ENCODE data around the gene SHLD1. TPM values are rescaled to one million over a fixed set of nuclear protein-coding genes. Genes with fewer than 3 reads are reported as not detected.

Gene SHLD1
- total RNA-seq, 1 donor from 2014 or later: 6.2 TPM

- DNase-seq: no peak
These were observed 71.5 kb downstream of the SHLD1 start for GRCh38 chr20:5821627-5822215.

- DNase-seq: no peak
These were observed 72.4 kb downstream of the SHLD1 start for GRCh38 chr20:5822569-5822968.

GRCh38 chr20:5825130-5825719 is 75.0 kb downstream of the SHLD1 start:
- DNase-seq: no peak

GRCh38 chr20:5827098-5827853 is 77.1 kb downstream of the SHLD1 start:
- DNase-seq: no peak

- no peak for DNase-seq
These were observed 77.7 kb downstream of the SHLD1 start for GRCh38 chr20:5827861-5828260.

GRCh38 chr20:5829241-5829809 is 79.1 kb downstream of the SHLD1 start:
- DNase-seq: no peak

- no peak for DNase-seq
These were observed 81.5 kb downstream of the SHLD1 start for GRCh38 chr20:5831539-5832237.

- no peak for DNase-seq
These were observed 83.2 kb downstream of the SHLD1 start for GRCh38 chr20:5833309-5833941.

- no peak for DNase-seq
These were observed 84.3 kb downstream of the SHLD1 start for GRCh38 chr20:5834436-5835005.

GRCh38 chr20:5835321-5835821 is 85.2 kb downstream of the SHLD1 start:
- DNase-seq: no peak

- no peak for DNase-seq
These were observed 85.7 kb downstream of the SHLD1 start for GRCh38 chr20:5835871-5836270.

- no peak for DNase-seq
These were observed 86.4 kb downstream of the SHLD1 start for GRCh38 chr20:5836569-5836968.

- no peak for DNase-seq
These were observed 90.3 kb downstream of the SHLD1 start for GRCh38 chr20:5840411-5841002.

GRCh38 chr20:5841522-5841921 is 91.3 kb downstream of the SHLD1 start:
- DNase-seq: no peak

GRCh38 chr20:5842465-5842864 is 92.3 kb downstream of the SHLD1 start:
- DNase-seq: no peak

- DNase-seq: no peak
These were observed 92.9 kb downstream of the SHLD1 start for GRCh38 chr20:5843054-5843592.

- DNase-seq: peak; percentile 37
These were observed 94.0 kb downstream of the SHLD1 start for GRCh38 chr20:5844063-5844681.

- DNase-seq: no peak
These were observed 95.7 kb downstream of the SHLD1 start for GRCh38 chr20:5845681-5846615.
